NCI-H774 (cell line): ENCODE results near the gene RASL12.
"Not testable (repeated sequence)": the region's sequence is repeated elsewhere in the genome, so short reads cannot be mapped to it uniquely, and the experiment has no call there.

ENCODE experiments used
- DNase-seq: peaks from one replicate; lab custom pipeline; 2025; lab: John Stamatoyannopoulos, UW

Gene RASL12

GRCh38 chr15:65056106-65056505, 11.7 kb downstream of the RASL12 start:
- DNase-seq: no peak

- DNase-seq: no peak
Observed at GRCh38 chr15:65055201-65055870, 12.5 kb downstream of the RASL12 start.

- peak; percentile 48 for DNase-seq
Observed at GRCh38 chr15:65054333-65055200, 13.2 kb downstream of the RASL12 start.

- DNase-seq: no peak
Observed at GRCh38 chr15:65052956-65053355, 14.8 kb downstream of the RASL12 start.

- no peak for DNase-seq
Observed at GRCh38 chr15:65051266-65051665, 16.5 kb downstream of the RASL12 start.

- DNase-seq: no peak
Observed at GRCh38 chr15:65050270-65050669, 17.5 kb downstream of the RASL12 start.

- DNase-seq: peak; percentile 95
Observed at GRCh38 chr15:65049418-65049840, 18.4 kb downstream of the RASL12 start.

GRCh38 chr15:65048241-65048640, 19.6 kb downstream of the RASL12 start:
- DNase-seq: no peak

GRCh38 chr15:65044724-65045481, 22.9 kb downstream of the RASL12 start, which contains the start of gene SLC51B:
SLC51B (plus strand) TSS chr15:65045387; CDS start chr15:65050005, 4,618 bp downstream.
- peak; percentile 51 for DNase-seq

- DNase-seq: not testable (repeated sequence)
Observed at GRCh38 chr15:65044218-65044617, 23.6 kb downstream of the RASL12 start.

GRCh38 chr15:65042776-65043327, 24.9 kb downstream of the RASL12 start:
- DNase-seq: no peak

- DNase-seq: no peak
Observed at GRCh38 chr15:65041787-65042186, 26.0 kb downstream of the RASL12 start.

- DNase-seq: no peak
Observed at GRCh38 chr15:65040461-65040860, 27.3 kb downstream of the RASL12 start.

GRCh38 chr15:65038836-65039235, 29.0 kb downstream of the RASL12 start:
- DNase-seq: no peak

- DNase-seq: no peak
Observed at GRCh38 chr15:65038428-65038827, 29.4 kb downstream of the RASL12 start.

GRCh38 chr15:65037309-65037708, 30.5 kb downstream of the RASL12 start:
- DNase-seq: no peak

- DNase-seq: no peak
Observed at GRCh38 chr15:65034719-65035118, 33.1 kb downstream of the RASL12 start.

GRCh38 chr15:65033659-65034269, 34.0 kb downstream of the RASL12 start:
- DNase-seq: no peak

- peak; percentile 50 for DNase-seq
Observed at GRCh38 chr15:65032801-65033537, 34.8 kb downstream of the RASL12 start.

GRCh38 chr15:65029736-65030208, 38.0 kb downstream of the RASL12 start:
- no peak for DNase-seq
